Bronchial epithelial cell (primary cell): Measurements from ENCODE around the gene SECTM1. TPM values are rescaled to one million over a fixed set of nuclear protein-coding genes. Genes with fewer than 3 reads are reported as not detected.
"Not testable (repeated sequence)": the region's sequence is repeated elsewhere in the genome, so short reads cannot be mapped to it uniquely, and the experiment has no call there.

ENCODE experiments used
- DNase-seq: peaks from one replicate; pipeline ENCODE4 v3.0.0-alpha.2; 2010; ENCODE audit warnings: low read depth
- FAIRE-seq: peaks from 2 replicates; lab custom pipeline; 2011; peaks lifted over from hg19 to GRCh38; lab: Jason Lieb, UNC
- H3K27me3 ChIP-seq: 2 replicates; pipeline ENCODE4 v1.5.1; 2011; ENCODE audit warnings: low read length; ENCODE audit not compliant: control insufficient read depth, insufficient read depth
- H3K36me3 ChIP-seq: 2 replicates; pipeline ENCODE4 v1.5.1; 2011; ENCODE audit warnings: low read length; ENCODE audit not compliant: control insufficient read depth, insufficient read depth
- H3K4me3 ChIP-seq: 2 replicates; pipeline ENCODE4 v1.5.1; 2011; ENCODE audit warnings: mild to moderate bottlenecking, low read depth, low read length, control low read depth
- total RNA-seq: library from RNA; depleted of rRNA; stranded (reverse); fragments of >200 nt; gene quantifications from 2 replicates; pipeline ENCODE4 v1.2.1, GENCODE V29; 2014
- TF ChIP-seq, protein P1 (sequence below): IDR thresholded peaks from 2 replicates; pipeline ENCODE4 v1.5.1; 2011; ENCODE audit warnings: mild to moderate bottlenecking, moderate library complexity, low read length, control low read depth, inconsistent platforms; ENCODE audit not compliant: insufficient read depth, severe bottlenecking

Gene SECTM1
- total RNA-seq, 1 donor from 2014 or later, result 3.7 TPM

- FAIRE-seq (no peak), DNase-seq (no peak)
- H3K36me3 ChIP-seq, result no peaks in the 10 kb centered on the region
These were observed 44.6 kb upstream of the SECTM1 start for GRCh38 chr17:82377924-82378740.

DNA sequence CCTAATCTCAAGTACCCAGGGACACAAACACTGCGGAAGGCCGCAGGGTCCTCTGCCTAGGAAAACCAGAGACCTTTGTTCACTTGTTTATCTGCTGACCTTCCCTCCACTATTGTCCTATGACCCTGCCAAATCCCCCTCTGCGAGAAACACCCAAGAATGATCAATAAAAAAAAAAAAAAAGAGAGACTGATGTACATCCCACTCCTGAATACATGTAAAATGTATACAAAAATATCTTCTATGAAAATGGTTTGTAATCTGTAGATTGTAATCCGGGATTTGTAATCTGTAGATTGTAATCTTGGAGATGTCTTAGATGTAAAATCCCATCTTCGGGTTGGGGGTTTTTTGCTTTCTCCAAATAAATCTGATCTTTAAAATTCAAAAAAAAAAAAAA, 43.7 kb upstream of the SECTM1 start:
- H3K27me3 ChIP-seq, result peaks cover 25% of the 10 kb centered on the region
- H3K36me3 ChIP-seq, FAIRE-seq, H3K4me3 ChIP-seq, DNase-seq: not testable (repeated sequence)

More at GRCh38 chr17:82377924-82378740, 44.6 kb upstream of the SECTM1 start:
- H3K4me3 ChIP-seq, result no peak overlapping the region
- TF ChIP-seq, protein P1, sequence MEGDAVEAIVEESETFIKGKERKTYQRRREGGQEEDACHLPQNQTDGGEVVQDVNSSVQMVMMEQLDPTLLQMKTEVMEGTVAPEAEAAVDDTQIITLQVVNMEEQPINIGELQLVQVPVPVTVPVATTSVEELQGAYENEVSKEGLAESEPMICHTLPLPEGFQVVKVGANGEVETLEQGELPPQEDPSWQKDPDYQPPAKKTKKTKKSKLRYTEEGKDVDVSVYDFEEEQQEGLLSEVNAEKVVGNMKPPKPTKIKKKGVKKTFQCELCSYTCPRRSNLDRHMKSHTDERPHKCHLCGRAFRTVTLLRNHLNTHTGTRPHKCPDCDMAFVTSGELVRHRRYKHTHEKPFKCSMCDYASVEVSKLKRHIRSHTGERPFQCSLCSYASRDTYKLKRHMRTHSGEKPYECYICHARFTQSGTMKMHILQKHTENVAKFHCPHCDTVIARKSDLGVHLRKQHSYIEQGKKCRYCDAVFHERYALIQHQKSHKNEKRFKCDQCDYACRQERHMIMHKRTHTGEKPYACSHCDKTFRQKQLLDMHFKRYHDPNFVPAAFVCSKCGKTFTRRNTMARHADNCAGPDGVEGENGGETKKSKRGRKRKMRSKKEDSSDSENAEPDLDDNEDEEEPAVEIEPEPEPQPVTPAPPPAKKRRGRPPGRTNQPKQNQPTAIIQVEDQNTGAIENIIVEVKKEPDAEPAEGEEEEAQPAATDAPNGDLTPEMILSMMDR, result no peak
- peaks cover 20% of the 10 kb centered on the region for H3K27me3 ChIP-seq

GRCh38 chr17:82376042-82376730, 42.6 kb upstream of the SECTM1 start:
- DNase-seq (no peak), FAIRE-seq (no peak)
- no peak overlapping the region for H3K4me3 ChIP-seq
- H3K36me3 ChIP-seq, result no peaks in the 10 kb centered on the region
- H3K27me3 ChIP-seq, result peaks cover 30% of the 10 kb centered on the region
- TF ChIP-seq, protein P1, result no peak

GRCh38 chr17:82375359-82376041, 41.9 kb upstream of the SECTM1 start:
- no peak overlapping the region for H3K4me3 ChIP-seq
- DNase-seq, result no peak
- TF ChIP-seq, protein P1, result no peak
- no peak for FAIRE-seq
- H3K27me3 ChIP-seq, result peaks cover 33% of the 10 kb centered on the region
- no peaks in the 10 kb centered on the region for H3K36me3 ChIP-seq

GRCh38 chr17:82374626-82375331, 41.2 kb upstream of the SECTM1 start:
- FAIRE-seq (no peak), DNase-seq (no peak)
- TF ChIP-seq, protein P1, result no peak
- no peak overlapping the region for H3K4me3 ChIP-seq
- no peaks in the 10 kb centered on the region for H3K36me3 ChIP-seq
- peaks cover 32% of the 10 kb centered on the region for H3K27me3 ChIP-seq
